ENCODE measurements around the gene ROR1.

Gene ROR1

DNA sequence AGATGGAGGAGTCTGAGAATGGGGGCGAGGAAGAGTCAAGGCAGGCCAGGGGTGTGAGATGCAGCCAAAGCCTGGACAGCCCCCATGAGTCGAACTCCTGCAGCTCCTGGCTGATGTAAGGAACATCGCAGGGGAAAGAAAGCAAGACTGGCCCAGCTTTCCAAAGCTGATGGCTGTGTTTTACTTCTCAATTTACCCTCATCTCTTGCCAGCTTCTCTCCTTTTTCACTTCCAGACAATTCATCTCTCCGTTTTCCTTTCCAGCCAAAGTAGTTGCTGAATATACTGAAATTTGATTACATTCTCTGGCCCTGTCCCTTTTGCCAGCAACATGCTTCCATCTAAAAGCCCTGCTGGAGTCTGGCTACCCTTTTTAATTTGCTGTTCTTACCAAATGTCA is 389.6 kb downstream of the ROR1 start:
- no peak for DNase-seq

DNA sequence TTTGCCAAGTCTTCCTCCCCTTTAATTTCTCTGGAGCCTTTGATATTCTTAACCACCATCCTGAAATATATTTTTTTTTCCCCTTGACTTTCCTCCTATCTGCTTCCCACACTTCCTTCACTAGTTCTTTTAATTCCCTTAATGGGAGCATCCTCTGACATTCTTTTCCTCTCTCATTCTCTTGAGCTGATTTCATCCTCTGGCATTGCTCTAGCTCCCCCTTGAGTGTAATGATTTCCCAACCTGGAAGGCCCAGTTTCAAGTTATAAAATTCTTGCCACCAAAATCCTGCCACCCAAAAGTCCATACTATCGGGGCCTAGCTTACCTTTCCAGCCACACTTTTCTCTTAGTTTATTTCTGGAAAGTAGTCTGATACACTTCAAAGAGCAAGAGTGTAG is 390.2 kb downstream of the ROR1 start:
- no peak for DNase-seq

DNA sequence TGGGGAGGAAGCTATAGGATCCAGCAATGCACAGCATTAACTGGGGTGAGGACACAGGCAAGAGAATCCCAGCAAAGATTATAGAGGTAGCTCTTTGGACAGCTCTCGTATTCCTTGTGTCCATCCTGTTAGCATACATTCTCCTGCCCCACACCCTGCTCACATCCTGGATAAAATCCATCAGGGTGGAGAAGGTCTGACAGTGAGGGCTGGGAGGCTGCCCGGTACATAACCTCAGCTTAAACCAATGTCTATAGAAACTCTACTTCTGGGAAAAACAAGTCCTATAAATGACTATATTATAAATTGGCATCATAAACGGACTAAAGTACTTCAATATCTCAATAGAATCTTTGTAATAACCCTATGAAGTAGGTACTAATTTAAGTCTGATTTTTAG is 392.8 kb downstream of the ROR1 start:
- no peak for DNase-seq

DNA sequence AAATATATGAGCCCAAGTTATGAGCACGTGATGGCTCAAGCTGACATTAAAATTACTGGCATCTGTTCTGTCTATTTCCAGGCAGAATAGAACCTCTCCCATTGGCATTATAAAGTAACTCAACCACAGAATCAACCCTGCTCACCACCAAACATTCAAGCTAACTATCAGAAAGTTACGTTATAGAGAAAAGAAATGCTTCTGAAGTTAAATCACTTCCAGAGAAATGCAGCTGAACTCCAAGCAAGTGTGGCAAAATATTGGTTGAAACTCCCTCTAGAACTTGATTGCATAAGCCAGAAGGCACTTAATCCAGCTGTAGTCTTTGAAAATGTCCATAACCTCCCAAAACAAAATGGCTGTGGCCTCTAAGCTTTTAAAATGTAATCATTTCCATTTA is 393.4 kb downstream of the ROR1 start:
- DNase-seq = no peak

DNA sequence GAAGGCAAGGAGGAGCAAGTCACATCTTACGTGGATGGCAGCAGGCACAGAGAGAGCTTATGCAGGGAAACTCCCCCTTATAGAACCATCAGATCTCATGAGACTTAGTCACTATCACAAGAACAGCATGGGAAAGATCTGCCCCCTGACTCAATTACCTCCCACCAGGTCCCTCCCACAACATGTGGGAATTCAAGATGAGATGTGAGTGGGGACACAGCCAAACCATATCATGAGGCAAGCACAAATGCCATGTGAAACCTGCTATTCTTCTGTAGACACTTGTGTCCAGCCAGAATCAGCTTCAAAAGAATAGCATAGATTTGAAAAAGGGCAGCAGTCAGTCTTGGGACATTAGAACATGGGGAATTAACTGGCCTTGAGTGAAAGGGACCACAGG is 397.4 kb downstream of the ROR1 start:
- DNase-seq = no peak

DNA sequence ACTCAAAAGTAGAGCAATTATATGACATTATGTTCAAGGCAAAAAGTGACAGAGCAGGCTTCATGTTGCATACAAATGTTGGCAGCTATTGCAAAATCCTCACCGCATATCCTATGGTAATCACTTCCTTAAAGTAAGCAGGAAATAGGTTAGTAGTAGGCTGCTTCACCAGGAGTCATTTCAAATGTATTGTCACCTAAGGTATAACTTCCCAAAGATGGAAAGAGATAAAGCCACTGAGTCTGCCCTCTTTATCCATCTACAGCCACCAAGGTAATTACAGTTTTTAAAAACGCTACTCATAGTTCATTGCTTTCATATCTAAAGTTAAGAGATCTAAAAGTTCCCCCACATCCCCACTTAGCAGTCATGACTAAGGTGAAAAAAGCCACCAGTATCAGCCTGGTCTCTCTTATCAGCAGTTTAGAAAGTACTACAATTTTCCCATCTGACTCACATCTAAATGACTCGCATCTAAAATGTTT is 398.0 kb downstream of the ROR1 start:
- DNase-seq = no peak

DNA sequence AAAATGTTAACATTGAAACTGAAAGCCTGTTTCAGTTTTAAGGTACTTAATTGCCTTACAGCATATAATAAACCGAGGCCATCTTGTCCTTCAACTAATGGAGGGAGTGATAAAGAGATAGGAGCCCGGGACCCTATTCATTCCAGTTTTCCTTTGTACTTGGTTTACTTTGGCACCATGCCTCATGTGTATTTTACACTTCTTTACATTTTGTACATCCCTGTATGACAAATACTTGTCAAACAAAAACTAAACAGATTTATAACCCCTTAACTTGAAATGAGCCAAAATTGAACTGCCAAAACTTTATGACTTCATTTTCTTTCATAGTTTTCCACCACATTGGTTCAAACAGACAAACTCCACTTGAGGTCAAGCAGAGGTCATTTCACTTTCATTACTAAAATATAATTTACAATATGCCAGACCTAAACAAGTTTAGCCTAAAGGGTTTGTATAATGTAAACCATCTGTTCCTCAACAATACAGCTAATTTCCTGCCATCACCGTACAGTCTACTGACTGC is 398.7 kb downstream of the ROR1 start:
- DNase-seq = peak; percentile 3

DNA sequence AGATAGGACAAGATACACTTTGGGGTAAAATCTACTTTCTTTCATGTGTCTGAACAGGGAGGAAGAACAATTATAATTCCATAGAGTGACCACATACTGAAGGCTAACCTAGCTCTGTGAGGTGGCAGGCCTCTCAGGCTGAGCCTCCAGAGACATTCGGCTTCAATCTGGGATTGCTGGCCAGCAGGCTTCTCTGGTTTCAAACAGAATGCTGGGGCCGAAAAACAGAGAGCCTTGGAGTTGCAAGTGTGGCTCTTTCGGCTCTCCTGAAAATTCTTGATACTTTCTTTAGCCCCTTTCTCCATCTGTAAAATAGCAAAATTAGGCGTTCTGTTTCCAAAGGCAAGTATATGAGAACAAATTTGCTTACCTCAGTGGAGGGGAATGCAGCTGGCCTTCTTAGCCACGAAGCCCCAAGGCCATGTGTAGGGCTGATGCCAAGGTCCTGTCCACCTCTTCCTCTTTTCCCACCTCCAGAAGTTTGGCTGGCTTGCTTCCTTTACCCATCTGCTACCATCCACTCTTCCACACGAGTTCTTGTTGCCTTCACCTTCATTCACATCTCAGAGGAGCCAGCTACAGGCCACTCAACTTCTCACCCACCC is 399.6 kb downstream of the ROR1 start:
- no peak for DNase-seq

DNA sequence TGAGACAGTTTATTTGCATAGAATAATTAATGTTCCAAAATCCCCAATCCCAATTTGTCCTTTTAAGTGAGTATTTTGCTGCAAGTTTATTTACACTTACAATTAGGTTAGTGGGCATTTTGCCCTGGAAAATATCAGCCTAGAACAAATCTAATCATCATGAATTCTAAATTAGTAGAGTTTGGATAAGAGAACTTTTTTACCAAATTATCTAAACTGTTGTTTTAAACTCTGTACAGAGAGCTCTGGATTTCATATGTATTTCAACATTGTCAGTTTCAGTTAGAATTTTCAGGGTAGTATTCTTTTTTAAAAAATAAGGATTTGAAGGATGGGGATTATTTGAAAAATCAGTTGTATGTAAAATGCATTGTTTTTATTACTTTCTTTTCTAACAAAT is 401.8 kb downstream of the ROR1 start:
- no peak for DNase-seq

DNA sequence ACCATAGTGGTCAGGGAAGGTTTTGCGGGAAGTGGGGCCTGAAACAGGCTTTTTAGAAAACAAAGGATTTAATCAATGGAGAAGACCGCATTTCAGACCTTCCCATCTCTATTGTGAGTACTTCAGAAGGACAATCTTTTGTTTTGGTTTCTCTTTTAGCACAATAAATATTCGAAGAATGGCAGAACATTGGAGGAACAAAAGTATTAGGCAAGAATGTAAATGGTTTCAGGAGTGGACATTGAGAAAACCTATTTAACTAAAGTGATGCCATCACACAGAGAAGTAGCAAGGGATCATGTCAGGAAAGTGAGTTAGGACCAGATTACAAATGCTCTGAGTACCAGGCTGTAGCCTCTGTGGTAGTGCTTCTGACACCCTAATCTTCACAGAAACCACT is 402.8 kb downstream of the ROR1 start:
- DNase-seq = no peak

DNA sequence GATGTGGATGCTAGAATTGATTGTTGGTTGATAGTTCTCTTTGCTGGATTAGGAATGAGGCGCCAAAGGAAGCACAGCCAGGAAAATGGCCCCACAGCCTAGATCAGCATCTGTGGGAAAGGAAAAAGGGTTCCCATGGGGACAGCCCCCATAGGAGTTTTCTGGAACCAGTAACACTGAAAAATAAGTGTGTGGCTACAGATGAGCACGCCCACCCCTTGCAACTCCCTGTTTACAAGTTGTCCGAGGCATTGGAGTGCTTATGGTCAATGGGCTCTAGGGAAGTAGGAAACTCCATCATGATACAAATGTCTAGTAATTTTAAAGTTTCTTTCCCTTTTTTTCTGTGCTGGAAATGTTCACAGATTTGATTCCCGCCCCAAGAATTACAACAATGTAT is 405.8 kb downstream of the ROR1 start:
- no peak for DNase-seq

DNA sequence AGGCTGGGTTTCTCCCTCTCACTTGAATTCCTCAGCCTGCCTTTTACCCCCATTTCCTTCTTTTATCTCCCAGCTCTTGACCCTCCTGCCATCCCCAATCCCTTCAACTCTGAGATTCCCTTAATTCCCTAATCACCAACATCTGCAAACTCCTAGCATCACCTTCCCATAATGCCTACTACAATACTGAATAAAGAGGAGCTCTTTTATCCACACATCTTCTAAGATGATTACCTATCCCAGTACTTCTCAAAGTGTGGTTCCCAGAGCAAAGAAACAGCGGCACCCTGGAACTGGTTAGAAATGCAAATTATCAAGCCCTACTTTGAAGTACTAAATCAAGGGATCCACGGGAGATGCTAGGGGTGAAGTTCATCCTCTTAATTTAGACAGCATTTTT is 408.4 kb downstream of the ROR1 start:
- no peak for DNase-seq

DNA sequence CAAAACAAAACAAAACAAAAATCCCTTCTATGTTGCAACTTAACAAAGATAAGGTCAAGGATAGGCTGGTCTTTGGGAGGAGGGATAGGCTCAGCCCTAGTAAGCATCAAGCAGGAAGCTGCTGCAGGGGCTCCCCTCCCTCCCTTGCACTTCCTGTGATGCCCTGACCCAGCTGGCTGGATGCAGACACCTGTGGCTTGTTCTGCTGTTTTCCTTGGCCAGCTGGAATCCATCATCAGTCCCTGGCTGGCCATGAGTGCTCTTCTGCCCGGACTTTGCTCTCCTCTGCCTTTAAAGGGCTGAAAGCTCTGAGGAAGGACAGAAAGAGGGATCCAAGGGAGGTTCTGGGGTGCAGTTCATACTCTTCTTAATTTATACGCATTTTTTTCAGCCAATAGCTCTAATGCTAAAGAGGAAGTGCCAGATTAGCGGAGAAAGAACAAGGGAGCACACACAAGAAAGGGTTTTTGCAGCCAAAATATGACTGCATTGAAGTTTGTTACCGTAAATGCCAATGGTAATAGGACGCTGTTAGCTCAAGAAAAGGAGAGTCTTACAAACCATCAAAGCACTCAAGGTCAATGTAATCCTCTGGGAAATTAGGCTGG is 409.7 kb downstream of the ROR1 start:
- peak; percentile 38 for DNase-seq

DNA sequence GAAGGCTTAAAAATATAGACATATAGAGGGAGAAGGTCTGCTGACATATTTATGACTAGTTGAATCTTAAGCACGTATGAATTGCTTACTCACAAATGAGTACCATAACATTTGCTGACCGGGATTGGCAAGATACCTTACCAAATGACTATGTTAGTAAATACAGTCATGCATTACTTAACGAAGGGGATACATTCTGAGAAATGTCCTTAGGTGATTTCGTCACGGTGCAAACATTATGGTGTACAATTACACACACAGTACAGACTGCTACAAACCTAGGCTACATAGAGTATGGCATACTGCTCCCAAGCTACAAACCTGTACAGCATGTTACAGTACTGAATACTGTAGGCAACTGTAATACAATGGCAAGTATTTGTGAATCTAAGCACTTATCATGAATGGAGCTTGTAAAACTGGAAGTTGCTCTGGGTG is 410.2 kb downstream of the ROR1 start:
- DNase-seq = peak; percentile 27

DNA sequence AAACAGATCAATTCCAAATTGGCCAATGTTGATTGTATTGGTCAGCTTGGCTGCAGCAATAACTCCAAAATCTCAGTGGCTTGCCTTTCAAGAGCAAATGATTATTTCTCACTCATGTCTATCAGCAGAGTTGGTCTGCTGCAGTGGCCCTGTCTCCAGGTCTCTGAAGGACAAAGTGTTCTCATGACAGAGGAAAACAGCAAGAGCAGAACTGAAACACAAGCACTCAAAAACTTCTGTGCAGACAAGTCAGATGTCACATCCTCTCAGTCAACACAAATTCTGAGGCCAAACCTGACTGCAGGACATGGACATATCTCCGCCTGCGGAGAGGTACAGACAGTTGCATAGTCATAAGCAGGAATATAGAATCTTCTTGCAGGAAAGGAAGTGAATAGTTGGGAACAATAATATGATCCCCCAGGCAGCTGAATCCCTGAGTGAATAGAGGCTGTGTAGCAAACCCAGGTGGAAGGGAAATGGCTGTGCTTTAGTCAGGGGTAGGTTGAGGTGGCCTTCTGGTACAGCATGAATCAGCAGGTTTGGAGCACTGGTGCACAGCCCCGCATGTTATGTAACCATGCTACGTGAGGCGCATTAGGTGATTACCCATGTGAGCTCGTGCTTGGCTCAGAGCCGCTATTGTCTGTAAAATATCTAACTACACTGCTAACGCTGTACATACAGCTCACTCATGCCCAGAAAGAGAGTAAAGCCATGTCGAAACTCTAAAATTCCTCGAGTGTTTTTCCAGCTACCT is 412.5 kb downstream of the ROR1 start:
- no peak for DNase-seq

DNA sequence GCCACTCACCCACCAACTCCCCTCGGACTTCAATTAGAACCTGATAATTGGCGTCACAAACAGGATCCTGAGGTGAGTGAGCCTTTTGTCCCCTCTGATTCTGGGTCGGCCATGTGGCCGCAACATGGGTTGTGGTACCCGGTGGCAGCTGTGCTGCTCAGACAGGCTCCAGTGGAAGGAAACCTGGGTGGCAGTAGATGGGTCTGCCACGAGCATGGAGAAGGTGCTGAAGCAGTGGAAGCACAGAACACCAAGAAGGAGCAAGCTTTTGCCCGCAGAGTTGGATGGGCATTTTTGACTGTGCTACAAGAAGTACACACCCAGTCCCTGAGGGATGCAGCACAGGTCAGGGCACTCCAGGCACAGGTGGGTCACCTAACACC is 413.1 kb downstream of the ROR1 start:
- no peak for DNase-seq

DNA sequence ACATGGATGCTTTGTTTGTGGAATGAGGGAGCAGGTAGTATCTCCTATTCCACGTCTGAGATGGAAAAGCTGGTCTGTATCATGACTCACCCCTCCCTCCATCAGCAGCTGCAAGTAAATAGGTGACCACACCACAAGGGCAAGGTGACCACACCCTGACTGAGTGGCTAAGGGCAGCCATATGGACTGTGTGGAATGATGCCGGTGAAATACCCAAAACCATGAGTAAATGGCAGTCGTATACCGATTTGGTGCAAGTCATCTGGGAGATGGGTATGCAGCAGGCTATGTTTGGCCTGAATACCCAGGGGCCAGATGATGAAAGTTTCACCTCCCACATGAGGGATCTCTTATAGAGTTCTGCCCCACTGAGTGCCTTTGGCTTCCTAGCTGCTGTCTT is 413.8 kb downstream of the ROR1 start:
- no peak for DNase-seq

DNA sequence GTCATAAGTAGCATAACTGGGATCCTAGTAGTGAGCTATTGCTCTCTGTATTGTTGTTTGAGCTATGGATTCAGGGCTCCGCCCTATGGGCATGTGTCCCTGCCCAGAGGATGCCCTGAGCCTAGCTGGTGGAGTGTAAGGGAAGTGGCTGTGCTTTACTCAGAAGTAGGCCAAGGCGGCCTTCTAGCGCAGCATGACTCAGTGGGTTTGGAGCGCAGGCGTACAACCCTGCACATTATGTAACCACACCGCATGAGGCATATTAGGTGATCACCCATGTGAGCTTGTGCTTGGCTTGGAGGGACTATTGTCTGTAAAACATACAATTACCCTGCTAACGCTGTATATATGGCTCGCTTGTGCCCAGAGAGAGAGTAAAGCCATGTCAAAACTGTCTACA is 418.5 kb downstream of the ROR1 start:
- DNase-seq = no peak

DNA sequence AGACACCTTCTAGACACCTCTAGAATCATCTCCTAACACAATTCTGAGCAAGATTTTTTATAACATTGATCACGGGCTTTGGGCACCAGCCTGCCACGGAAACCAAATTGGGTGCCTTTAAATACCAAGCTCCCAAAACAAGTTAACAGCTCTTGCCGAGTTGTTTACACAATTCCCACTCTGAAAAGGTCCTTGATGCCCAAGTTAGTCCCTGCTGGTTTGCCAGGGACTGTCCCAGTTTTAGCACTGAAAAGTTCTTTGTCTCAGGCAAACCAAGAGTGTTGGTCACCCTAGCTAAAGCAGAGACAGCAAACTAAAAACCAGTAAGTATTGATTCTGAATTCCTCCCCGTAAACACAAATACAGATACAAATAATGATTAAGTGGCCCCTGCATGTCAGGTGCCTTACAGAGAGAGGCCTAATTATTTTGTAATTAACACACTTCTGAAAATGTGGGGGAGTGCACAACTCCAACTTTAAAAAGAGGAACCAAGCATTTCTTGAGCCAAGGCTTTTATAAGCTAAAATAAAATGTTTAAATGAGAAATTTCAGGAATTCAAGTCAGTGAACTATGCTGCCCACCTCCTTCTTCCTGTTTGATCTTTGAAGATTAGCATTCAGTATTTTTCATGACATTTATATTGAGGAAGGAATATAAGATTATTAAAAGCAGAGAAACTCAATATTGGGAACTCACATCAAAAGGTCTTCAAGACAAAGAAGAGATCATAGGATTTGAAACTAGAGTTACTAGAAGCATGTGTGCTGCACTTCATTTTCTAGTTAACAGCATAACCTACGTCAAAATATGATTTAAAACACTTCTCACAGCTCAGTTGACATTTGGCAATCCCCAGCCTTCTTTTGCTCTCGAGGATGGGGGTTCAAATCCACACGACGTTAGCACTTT is 420.6 kb downstream of the ROR1 start:
- DNase-seq = no peak

DNA sequence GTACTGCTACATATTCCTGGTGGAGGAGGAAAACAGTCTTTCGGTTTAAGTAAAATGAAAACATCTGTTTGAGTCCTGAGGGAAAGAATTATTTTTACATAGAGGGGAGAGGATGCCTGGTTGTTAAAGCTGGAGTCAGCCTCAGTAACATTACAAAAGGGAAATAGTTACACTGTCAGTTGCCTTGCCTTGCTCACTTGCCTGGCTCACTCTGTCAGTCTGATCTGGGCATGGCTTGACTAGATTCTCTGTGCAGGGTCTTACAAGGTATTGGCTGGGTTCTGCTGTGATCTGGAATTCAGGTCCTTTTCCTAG is 421.2 kb downstream of the ROR1 start:
- DNase-seq = no peak

DNA sequence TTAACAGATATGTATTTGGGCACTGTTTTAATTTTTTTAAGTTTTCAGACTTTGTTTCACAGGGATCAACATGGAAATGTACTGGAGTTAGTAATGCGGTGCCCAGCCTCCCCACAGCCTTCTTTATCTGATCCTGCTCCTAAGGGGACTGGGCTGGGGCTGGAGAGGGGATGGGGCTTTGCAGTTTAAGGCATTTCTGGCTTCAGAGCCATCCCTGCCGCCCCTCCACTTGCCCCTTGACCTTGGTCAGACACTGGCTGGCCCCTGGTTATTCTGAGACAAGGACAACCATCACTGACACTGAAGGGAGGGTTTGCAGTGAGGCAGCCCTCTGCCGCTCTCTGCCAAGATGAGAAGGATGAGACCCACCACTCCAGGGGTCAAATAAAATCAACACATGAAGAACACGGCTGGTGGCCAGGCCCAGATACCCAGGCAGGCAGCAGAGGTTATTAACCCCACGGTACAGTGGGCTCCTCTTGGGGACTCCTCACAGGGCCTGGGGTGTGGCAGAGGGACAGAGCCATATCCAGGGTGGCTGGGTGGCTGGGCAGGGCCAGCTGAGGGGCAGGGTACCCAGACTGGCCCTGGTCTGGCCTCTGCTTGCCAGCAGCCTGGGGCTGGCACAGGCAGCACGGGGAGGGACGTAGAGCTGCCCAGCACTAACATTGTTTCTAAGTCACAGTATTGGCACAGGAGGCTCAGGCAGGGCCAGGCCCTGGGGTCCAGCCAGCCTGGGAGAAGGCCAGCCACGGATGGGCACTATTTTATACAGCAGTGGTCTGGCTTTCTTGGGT is 422.5 kb downstream of the ROR1 start:
- no peak for DNase-seq

DNA sequence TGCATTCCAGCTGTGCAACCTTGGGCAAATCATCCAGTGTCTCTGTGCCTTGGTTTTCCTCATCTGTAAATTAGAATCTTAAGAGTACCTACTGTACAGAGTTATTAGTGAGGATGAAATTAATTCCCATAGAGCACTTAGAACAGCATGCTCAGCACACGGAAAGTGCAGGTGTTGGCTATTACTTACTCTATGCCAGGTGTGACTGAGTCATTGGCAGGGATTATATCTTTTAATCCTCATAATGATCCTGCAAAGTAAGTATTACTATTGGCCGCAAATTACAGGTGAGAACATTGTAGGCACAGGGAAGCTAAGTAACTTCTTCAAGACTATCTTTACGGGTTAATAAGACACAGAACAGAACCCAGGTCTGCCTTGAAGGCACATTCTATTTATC is 423.3 kb downstream of the ROR1 start:
- no peak for DNase-seq
